Heart left ventricle (tissue), 16 donors: ENCODE measurements around the gene ALOX15. TPM values are rescaled to one million over a fixed set of nuclear protein-coding genes. Genes with fewer than 3 reads are reported as not detected.

Source experiments
- ATAC-seq, 4 donors: fragments of 200-7000 bp; cut with Tn5 transposase; one replicate each; pipeline ENCODE4 v1.9.1; 2020 to 2022; ENCODE audit warnings: moderate library complexity in 4 of 4, mild to moderate bottlenecking in 3 of 4, moderate number of reproducible peaks in 1 of 4
- DNase-seq, 5 donors: peaks; one replicate each; pipeline ENCODE4 v3.0.0-alpha.2; 2020
- H3K27ac ChIP-seq, 12 donors: fragments of 200-600 bp; sonication (generic) in 4 of 12; one replicate each; pipeline versions ENCODE4 v1.5.0 to v1.8.0; 2016 to 2022; ENCODE audit warnings: mild to moderate bottlenecking in 2 of 12
- H3K27me3 ChIP-seq, 9 donors: fragments of 200-600 bp; sonication (generic) in 2 of 9; one replicate each; pipeline versions ENCODE4 v1.5.1 to v1.8.0; 2016 to 2022; ENCODE audit warnings: mild to moderate bottlenecking in 3 of 9
- H3K36me3 ChIP-seq, 9 donors: fragments of 200-600 bp; sonication (generic) in 2 of 9; one replicate each; pipeline versions ENCODE4 v1.5.0 to v1.8.0; 2018 to 2022; ENCODE audit warnings: mild to moderate bottlenecking in 2 of 9
- H3K4me1 ChIP-seq, 12 donors: fragments of 200-600 bp; sonication (generic) in 4 of 12; one replicate each; pipeline versions ENCODE4 v1.5.0 to v1.8.0; 2016 to 2022; ENCODE audit warnings: mild to moderate bottlenecking in 3 of 12
- H3K4me3 ChIP-seq, 12 donors: fragments of 200-600 bp; sonication (generic) in 4 of 12; one replicate each; pipeline versions ENCODE4 v1.5.0 to v1.8.0; 2017 to 2022; ENCODE audit warnings: mild to moderate bottlenecking in 9 of 12, moderate library complexity in 4 of 12
- H3K9me3 ChIP-seq, 12 donors: fragments of 200-600 bp; sonication (generic) in 4 of 12; one replicate each; pipeline versions ENCODE4 v1.5.0 to v1.8.0; 2016 to 2022; ENCODE audit warnings: mild to moderate bottlenecking in 1 of 12
- POLR2A ChIP-seq, 2 donors: fragments of 450-650 bp; IDR thresholded peaks; one replicate each; pipeline ENCODE4 v1.6.1; 2017; ENCODE audit warnings: antibody characterized with exemption in 2 of 2, mild to moderate bottlenecking in 2 of 2, moderate library complexity in 2 of 2
- WGBS, 4 donors: extraction: QIAGEN DNeasy Blood & Tissue Kit in 2 of 4; methylation state at CpG; one replicate each; pipeline versions ENCODE4 v1.1.5 to v1.1.7; 2013 to 2018; 5-methylcytosine and 5-hydroxymethylcytosine counted together
- intact Hi-C, 10 donors: fragments of 100-400 bp; cut with DNase I; formaldehyde crosslinking; loops; one replicate each; pipeline versions ENCODE4 v1.11.1 to v1.14.2; 2022
- polyA plus RNA-seq, 2 donors: library from polyadenylated mRNA; stranded (reverse); fragments of 200-250 nt; gene quantifications; one replicate each; pipeline ENCODE4 v1.2.3, GENCODE V29; 2013
- total RNA-seq, 9 donors: library from RNA; depleted of rRNA in 2 of 9; stranded (reverse); fragments of >200 nt in 2 of 9; fragmentation: NEBNext Ultra II Directional in 3 of 9; extraction: Animal tissue kit (Norgen Biotek cat#: 25700) in 3 of 9; gene quantifications; one replicate each; pipeline versions ENCODE4 v1.1.0 to v1.2.4, GENCODE V29; 2016 to 2023
- TF ChIP-seq, protein P1 (sequence below), 12 donors: fragments of 200-600 bp; sonication (generic) in 4 of 12; IDR thresholded peaks; one replicate each; pipeline versions ENCODE4 v1.5.0 to v1.8.0; 2018 to 2022; ENCODE audit warnings: antibody characterized with exemption in 12 of 12, mild to moderate bottlenecking in 5 of 12
- donor health status: ischemic (EF 13 %, LVEDD 7.1; RV severe dilation, severe dysfunction).
- donor health status: healthy with polysubstance abuse.
- donor health status: DM: no; HTN: yes; CAD: no.
- donor health status: DM: no; HTN: no; CAD: no.
- donor health status: ischemic (EF 25% LVEDD 6.9; RV normal size, moderate dysfunction).
- donor health status: ischemic (EF 25% LVEDD 5.7; RV mildly dilated, moderate dysfunction).
- donor health status: healthy.
- donor health status: DM: yes; HTN: yes; CAD: no.
- donor health status: ischemic (EF 35%, LVEDD 5.7; RV mildly dilated, moderate dysfunction).
- donor health status: nonischemic (EF 11% LVEDD 7.7; RV severe dilation, severe dysfunction).
- donor health status: DM: yes; HTN: yes; CAD: no.
- donor health status: PGD.
- donor health status: ischemic (EF 29% LVEDD 5.4; RV normal size, mild dysfunction).
- donor health status: nonischemic (EF 23%, LVEDD 6.1; RV moderate dilation, normal function).

Gene ALOX15
- total and polyA plus RNA-seq, 11 donors: 0.23 to 62.4 (median 0.38) TPM; not detected in 5

DNA sequence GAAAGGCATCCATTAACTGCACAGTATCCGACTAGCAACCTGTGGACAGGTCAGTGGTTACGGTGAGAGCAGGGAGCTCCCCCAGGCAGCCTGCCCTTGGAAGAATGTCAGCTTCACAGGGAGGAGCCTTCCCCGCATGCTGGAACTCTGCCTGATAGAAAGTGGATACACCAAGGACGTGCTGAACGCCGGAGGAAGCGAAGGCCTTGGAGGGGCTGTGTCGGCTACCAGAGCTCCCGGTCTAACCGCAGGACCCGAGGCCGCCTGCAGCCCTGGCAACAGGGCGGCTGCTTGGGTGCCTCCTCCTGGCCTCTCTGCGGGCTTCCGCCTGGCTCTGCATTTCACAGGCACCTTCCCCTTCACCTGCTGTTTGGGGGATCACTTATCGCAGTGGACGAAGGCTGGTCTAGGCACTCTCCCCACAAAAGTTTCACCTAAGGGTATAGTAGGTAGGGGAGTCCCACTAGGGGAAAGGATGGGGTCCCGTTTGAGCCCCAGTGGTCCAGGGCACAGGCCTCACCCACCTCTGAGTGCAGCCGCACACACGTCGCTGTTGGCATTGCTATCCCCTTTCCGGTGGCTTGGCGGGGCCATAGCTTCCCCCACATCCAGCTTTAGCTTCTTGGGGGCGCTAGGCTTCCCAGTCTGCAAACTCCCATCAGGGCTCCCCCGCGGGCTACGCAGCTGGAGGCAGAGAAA is 32.7 kb upstream of the ALOX15 start:
- WGBS, 4 donors: 93 to 96% (median 95%) methylated on average over 26 to 27 of the region's 27 CpGs

DNA sequence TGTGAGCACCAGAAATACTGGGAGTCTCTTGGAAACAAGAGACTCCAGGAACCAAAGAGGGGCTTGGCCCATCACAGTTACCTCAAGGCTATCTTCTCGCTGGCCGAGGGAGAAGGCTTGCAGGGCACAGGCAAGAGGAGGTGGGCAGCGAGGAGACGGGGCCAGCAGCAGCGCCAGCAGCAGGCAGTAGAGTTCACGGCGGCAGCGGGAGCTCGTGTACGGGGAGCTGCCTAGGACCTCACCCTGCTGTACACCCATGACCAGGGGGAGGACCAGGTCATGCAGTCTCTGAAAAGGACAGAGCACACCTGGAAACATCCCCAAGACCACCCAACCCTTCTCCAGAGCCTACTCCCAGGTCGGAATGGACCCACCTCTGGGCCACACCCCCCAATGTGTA is 31.7 kb upstream of the ALOX15 start:
- no peak overlapping the region for H3K27ac ChIP-seq
- peaks cover 0 to 7% (median 0%) of the 10 kb centered on the region in 12 donors for H3K4me1 ChIP-seq
- DNase-seq (no peak), ATAC-seq (no peak)
- peaks cover 0 to 75% (median 70%) of the 10 kb centered on the region in 9 donors for H3K36me3 ChIP-seq
- WGBS, 4 donors: 88 to 94% (median 93%) methylated on average over 11 of the region's 11 CpGs
- intact Hi-C loops: no loop called here
- H3K9me3 ChIP-seq: no peaks in the 10 kb centered on the region
- H3K27me3 ChIP-seq: no peaks in the 10 kb centered on the region
- no peak overlapping the region for H3K4me3 ChIP-seq
- TF ChIP-seq, protein P1, sequence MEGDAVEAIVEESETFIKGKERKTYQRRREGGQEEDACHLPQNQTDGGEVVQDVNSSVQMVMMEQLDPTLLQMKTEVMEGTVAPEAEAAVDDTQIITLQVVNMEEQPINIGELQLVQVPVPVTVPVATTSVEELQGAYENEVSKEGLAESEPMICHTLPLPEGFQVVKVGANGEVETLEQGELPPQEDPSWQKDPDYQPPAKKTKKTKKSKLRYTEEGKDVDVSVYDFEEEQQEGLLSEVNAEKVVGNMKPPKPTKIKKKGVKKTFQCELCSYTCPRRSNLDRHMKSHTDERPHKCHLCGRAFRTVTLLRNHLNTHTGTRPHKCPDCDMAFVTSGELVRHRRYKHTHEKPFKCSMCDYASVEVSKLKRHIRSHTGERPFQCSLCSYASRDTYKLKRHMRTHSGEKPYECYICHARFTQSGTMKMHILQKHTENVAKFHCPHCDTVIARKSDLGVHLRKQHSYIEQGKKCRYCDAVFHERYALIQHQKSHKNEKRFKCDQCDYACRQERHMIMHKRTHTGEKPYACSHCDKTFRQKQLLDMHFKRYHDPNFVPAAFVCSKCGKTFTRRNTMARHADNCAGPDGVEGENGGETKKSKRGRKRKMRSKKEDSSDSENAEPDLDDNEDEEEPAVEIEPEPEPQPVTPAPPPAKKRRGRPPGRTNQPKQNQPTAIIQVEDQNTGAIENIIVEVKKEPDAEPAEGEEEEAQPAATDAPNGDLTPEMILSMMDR (IDR thresholded peaks at IDR 0.05): no peak
- TF ChIP-seq POLR2A (IDR thresholded peaks at IDR 0.05): no peak

More for the DNA sequence above, 32.7 kb upstream of the ALOX15 start:
- peaks cover 0 to 84% (median 74%) of the 10 kb centered on the region in 9 donors for H3K36me3 ChIP-seq
- H3K4me1 ChIP-seq: peaks cover 0 to 16% (median 0%) of the 10 kb centered on the region in 12 donors
- ATAC-seq: no peak
- TF ChIP-seq POLR2A (IDR thresholded peaks at IDR 0.05): no peak
- TF ChIP-seq, protein P1 (IDR thresholded peaks at IDR 0.05): no peak
- no peak overlapping the region for H3K27ac ChIP-seq
- no peak overlapping the region for H3K4me3 ChIP-seq
- no peaks in the 10 kb centered on the region for H3K9me3 ChIP-seq
- DNase-seq: no peak
- intact Hi-C loops: no loop called here
- H3K27me3 ChIP-seq: no peaks in the 10 kb centered on the region

DNA sequence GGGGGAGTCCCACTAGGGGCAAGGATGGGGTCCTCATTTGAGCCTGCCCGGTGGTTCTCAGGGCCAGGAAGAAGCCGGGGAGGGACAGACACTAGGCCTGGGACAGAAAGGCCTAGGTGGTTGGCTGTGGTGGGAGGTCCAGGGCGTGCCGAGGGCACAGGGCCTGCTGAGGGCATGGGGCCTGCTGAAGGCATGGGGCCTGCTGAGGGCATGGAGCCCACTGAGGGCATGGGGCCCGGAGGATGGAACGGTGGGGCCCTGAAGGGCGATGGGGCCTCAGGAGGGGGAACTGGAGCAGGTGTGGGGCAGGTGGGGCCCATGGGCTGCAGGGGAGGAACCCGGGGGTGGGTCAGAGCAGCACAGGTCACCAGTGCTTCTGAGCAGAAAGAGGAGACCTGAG is 31.3 kb upstream of the ALOX15 start:
- intact Hi-C loops: no loop called here
- peaks cover 0 to 6% (median 0%) of the 10 kb centered on the region in 12 donors for H3K4me1 ChIP-seq
- no peaks in the 10 kb centered on the region for H3K9me3 ChIP-seq
- peaks cover 0 to 71% (median 68%) of the 10 kb centered on the region in 9 donors for H3K36me3 ChIP-seq
- H3K27ac ChIP-seq: no peak overlapping the region
- ATAC-seq (peak in 2 of 4 donors; percentile 22 to 30), DNase-seq (no peak)
- TF ChIP-seq, protein P1 (IDR thresholded peaks at IDR 0.05): no peak
- TF ChIP-seq POLR2A (IDR thresholded peaks at IDR 0.05): no peak
- H3K4me3 ChIP-seq: no peak overlapping the region
- H3K27me3 ChIP-seq: no peaks in the 10 kb centered on the region
- 90 to 96% (median 92%) methylated on average over 8 of the region's 8 CpGs for WGBS, 4 donors

DNA sequence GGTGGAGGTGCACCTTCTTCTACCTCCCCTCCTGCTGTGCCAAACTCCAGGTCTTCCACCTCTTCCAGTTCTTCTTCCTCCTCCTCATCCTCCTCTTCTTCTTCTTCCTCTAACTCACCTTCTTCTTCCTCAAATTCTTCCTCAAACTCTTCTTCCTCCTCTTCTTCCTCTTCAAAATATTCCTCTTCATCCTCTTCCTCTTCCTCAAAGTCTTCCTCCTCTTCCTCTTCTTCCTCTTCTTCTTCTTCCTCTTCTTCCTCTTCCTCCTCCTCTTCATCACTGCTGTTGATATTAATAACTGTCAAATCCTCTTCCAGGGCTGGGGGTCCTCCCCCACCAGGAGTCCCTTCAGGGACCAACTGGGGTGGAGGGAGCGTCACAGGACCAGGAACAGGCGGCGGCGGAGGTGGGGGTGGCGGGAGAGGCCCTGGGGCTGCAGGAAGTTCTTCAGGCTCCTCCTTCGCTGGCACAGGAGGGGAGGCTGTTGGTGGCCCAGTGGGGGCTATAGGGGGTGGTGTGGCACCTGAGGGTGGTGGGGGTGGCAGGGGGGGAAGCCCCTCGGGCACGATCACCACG is 30.7 kb upstream of the ALOX15 start:
- DNase-seq: no peak
- no peak overlapping the region for H3K27ac ChIP-seq
- H3K27me3 ChIP-seq: no peaks in the 10 kb centered on the region
- H3K4me1 ChIP-seq: peaks cover 0 to 1% (median 0%) of the 10 kb centered on the region in 12 donors
- H3K4me3 ChIP-seq: no peak overlapping the region
- no peak for ATAC-seq
- TF ChIP-seq, protein P1 (IDR thresholded peaks at IDR 0.05): no peak
- TF ChIP-seq POLR2A (IDR thresholded peaks at IDR 0.05): no peak
- WGBS, 4 donors: 89 to 97% (median 94%) methylated on average over 8 to 9 of the region's 9 CpGs
- intact Hi-C loops: no loop called here
- no peaks in the 10 kb centered on the region for H3K9me3 ChIP-seq
- peaks cover 0 to 65% (median 63%) of the 10 kb centered on the region in 9 donors for H3K36me3 ChIP-seq
